Stimulated activated CD4-positive, alpha-beta T cell treated with anti-CD3 and anti-CD28 coated beads, Interleukin-4, amount 100 ng/mL, for 48 hours (primary cell): ENCODE measurements around the gene NOTUM.

Experiments
- DNase-seq, 2 donors: peaks; one replicate each; pipeline ENCODE4 v3.0.0-alpha.2; 2020; ENCODE audit warnings: low read depth in 2 of 2

Gene NOTUM

GRCh38 chr17:81935709-81936084, 25.3 kb downstream of the NOTUM start:
- DNase-seq: no peak

GRCh38 chr17:81934850-81935708, 25.9 kb downstream of the NOTUM start:
- DNase-seq: no peak

- DNase-seq: no peak
These were observed 26.8 kb downstream of the NOTUM start for GRCh38 chr17:81934098-81934757.

GRCh38 chr17:81933178-81933699, 27.7 kb downstream of the NOTUM start:
- DNase-seq: no peak

GRCh38 chr17:81932333-81932983, 28.5 kb downstream of the NOTUM start:
- no peak for DNase-seq

- no peak for DNase-seq
These were observed 29.2 kb downstream of the NOTUM start for GRCh38 chr17:81931557-81932332.

- no peak for DNase-seq
These were observed 29.8 kb downstream of the NOTUM start for GRCh38 chr17:81931189-81931556.

GRCh38 chr17:81930142-81931125, 30.6 kb downstream of the NOTUM start:
- DNase-seq: no peak

GRCh38 chr17:81929253-81930141, 31.5 kb downstream of the NOTUM start:
- DNase-seq: no peak

- no peak for DNase-seq
These were observed 32.3 kb downstream of the NOTUM start for GRCh38 chr17:81928544-81929252.

GRCh38 chr17:81927653-81928543, 33.1 kb downstream of the NOTUM start, which contains the start of gene MAFG:
Gene MAFG (minus strand): TSS chr17:81927735. CDS start chr17:81923185, 4,550 bp downstream.
- DNase-seq: peak; percentile 84 to 85

GRCh38 chr17:81927152-81927652, 33.8 kb downstream of the NOTUM start:
- DNase-seq: no peak

GRCh38 chr17:81926451-81927151, 34.4 kb downstream of the NOTUM start:
- DNase-seq: peak; percentile 53 to 63

- no peak for DNase-seq
These were observed 35.0 kb downstream of the NOTUM start for GRCh38 chr17:81925860-81926450.

GRCh38 chr17:81924557-81925532, 36.1 kb downstream of the NOTUM start:
- no peak for DNase-seq
